ENCODE data around the gene SBNO2. TPM values are rescaled to one million over a fixed set of nuclear protein-coding genes. Genes with fewer than 3 reads are reported as not detected.

The SBNO2 gene
- total and polyA plus RNA-seq, 2 donors (not counting 3 experiments of a cell fraction or from before 2014, with no cell fraction given) = 31.4 to 65.7 TPM

DNA sequence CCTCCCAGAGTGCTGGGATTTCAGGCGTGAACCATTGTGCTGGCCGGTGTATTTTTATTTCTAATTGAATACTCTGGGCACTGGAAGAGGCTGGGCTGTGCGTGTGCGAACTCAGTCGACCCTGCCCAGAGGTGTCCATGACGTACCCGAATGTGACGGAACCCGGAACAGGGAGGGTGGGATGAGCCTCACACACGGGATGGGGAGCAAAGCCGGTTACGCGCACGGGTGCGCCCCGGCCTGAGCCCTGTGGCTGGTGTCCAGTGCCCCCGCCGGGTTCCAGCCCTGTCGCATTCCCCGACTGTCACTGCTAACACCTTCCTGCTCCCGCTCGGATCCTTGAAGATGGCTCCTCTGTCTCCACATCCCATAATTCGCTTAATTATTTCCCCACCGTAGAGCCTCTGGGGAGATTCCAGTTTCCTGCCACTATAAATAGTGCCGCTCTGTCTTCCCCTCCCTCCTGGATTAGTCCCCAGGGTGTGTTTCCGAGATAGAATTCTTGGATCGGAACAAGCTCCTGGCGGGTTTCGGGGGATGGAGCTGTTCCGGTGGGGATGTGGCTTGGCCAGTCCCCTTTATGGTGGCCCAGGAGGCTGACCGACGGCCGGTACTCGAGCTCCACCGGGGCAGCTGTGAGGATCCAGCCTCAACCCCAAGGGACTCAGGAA, 22.0 kb downstream of the SBNO2 start:
- intact Hi-C loops (cut with micrococcal nuclease) = no loop called here
- no peaks in the 10 kb centered on the region for H3K79me2 ChIP-seq (ENCODE audit: control insufficient read depth, insufficient read depth, low read length)

More for the DNA sequence above, 22.0 kb downstream of the SBNO2 start:
- no peak for FAIRE-seq
- dilution Hi-C loops (cut with MboI; ENCODE audit: extremely low pct_ligation_motif_present, low sequenced_read_pairs) = no loop called here
- Histone ChIP-seq H3K9me3 (replicated peaks; ENCODE audit: control insufficient read depth, insufficient read depth, low read length) (no peaks in the 10 kb centered on the region), H2AFZ (ENCODE audit: low read depth, low read length) (no peak overlapping the region), H4K20me1 (replicated peaks; ENCODE audit: control insufficient read depth, extremely low read depth, insufficient read depth, low read length) (no peaks in the 10 kb centered on the region), H3K9me1 (replicated peaks; ENCODE audit: control insufficient read depth, extremely low read depth, insufficient read depth, low read length) (no peaks in the 10 kb centered on the region), H3K4me2 (ENCODE audit: insufficient read depth, low read length) (no peak overlapping the region), H3K27me3 (ENCODE audit: control insufficient read depth in 2 of 2, insufficient read depth in 2 of 2, low read length in 2 of 2) (no peaks in the 10 kb centered on the region), H3K36me3 (ENCODE audit: control insufficient read depth in 2 of 2, extremely low read depth in 1 of 2, insufficient read depth in 2 of 2, low read length in 2 of 2) (peaks cover 0 to 19% of the 10 kb centered on the region in 2 experiments), H3K9ac (replicated peaks; ENCODE audit: extremely low read depth, insufficient read depth, low read length) (no peak overlapping the region), H3K4me1 (ENCODE audit: control insufficient read depth, extremely low read depth, insufficient read depth, low read length) (peaks cover 3% of the 10 kb centered on the region), H3K27ac (ENCODE audit: insufficient read depth, low read depth, low read length) (no peak overlapping the region), H3K4me3 (replicated peaks in 1 of 3; ENCODE audit: insufficient read depth in 1 of 3, low read depth in 1 of 3, low read length in 3 of 3) (no peak overlapping the region)
- no TSS peak for BruUV-seq (replicated peaks)
- CTCF ChIA-PET = no interaction called here
- POLR2A ChIA-PET = no interaction called here
- no peak for DNase-seq (ENCODE audit: low read depth, low spot score)
- TF ChIP-seq POLR2AphosphoS5 (IDR thresholded peaks at IDR 0.05; ENCODE audit: insufficient read depth, low read depth, low read length) (no peak), JUN (IDR thresholded peaks at IDR 0.05; ENCODE audit: borderline replicate concordance, insufficient read depth, insufficient read length, low read depth) (no peak), GATA2 (IDR thresholded peaks at IDR 0.05; ENCODE audit: insufficient read depth, insufficient read length, low read depth, low read length) (no peak), FOS (IDR thresholded peaks at IDR 0.05; ENCODE audit: borderline replicate concordance, insufficient read depth, low read length) (no peak), POLR2A (IDR thresholded peaks at IDR 0.05; ENCODE audit: low read depth, low read length) (no peak), EZH2 (IDR thresholded peaks at IDR 0.05; ENCODE audit: borderline replicate concordance, low read depth, low read length, severe bottlenecking) (no peak), MYC (IDR thresholded peaks at IDR 0.05; ENCODE audit: low read depth, low read length) (no peak)
- TF ChIP-seq, protein P1, sequence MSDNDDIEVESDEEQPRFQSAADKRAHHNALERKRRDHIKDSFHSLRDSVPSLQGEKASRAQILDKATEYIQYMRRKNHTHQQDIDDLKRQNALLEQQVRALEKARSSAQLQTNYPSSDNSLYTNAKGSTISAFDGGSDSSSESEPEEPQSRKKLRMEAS (IDR thresholded peaks at IDR 0.05; ENCODE audit: insufficient read depth, insufficient read length) = no peak
- TF ChIP-seq, protein P2, sequence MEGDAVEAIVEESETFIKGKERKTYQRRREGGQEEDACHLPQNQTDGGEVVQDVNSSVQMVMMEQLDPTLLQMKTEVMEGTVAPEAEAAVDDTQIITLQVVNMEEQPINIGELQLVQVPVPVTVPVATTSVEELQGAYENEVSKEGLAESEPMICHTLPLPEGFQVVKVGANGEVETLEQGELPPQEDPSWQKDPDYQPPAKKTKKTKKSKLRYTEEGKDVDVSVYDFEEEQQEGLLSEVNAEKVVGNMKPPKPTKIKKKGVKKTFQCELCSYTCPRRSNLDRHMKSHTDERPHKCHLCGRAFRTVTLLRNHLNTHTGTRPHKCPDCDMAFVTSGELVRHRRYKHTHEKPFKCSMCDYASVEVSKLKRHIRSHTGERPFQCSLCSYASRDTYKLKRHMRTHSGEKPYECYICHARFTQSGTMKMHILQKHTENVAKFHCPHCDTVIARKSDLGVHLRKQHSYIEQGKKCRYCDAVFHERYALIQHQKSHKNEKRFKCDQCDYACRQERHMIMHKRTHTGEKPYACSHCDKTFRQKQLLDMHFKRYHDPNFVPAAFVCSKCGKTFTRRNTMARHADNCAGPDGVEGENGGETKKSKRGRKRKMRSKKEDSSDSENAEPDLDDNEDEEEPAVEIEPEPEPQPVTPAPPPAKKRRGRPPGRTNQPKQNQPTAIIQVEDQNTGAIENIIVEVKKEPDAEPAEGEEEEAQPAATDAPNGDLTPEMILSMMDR (IDR thresholded peaks at IDR 0.05; ENCODE audit: extremely low read depth in 1 of 2, insufficient read depth in 1 of 2, low read depth in 1 of 2, low read length in 2 of 2) = no peak

All from endothelial cell of umbilical vein (primary cell).